AG10803 (cell line): ENCODE results near the gene CCNE1.

Experiments
- DNase-seq: peaks from one replicate; pipeline ENCODE4 v3.0.0; 2010; ENCODE audit warnings: low read depth
- H3K4me3 ChIP-seq: 2 replicates; pipeline ENCODE4 v1.5.1; 2011; ENCODE audit warnings: mild to moderate bottlenecking, low read length, control low read depth
- TF ChIP-seq, protein P1 (sequence below): conservative IDR thresholded peaks from 2 replicates; pipeline ENCODE4 v1.5.1; 2011; ENCODE audit warnings: mild to moderate bottlenecking, low read length, control low read depth, inconsistent platforms

Gene CCNE1

DNA sequence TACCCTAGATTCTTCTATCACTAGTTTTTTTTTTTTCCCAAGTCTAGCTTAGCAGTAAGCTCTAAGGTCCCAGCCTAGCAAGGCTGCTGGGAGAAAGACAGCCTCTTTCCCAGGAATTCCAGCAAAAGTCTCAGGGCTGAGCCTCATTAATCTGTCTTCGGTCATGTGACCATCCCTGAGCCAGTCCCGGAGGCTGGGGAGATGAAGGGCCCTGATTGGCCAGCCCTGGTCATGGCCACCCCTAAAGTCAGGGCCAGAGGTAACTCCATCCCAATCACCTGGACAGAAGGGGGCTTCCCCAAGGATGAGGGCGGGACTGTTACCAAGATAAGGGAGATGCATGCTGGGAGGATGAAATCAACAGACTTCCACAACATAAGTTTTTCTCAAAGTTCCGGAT lies 43.3 kb downstream of the CCNE1 start:
- DNase-seq, result no peak
- TF ChIP-seq, protein P1, sequence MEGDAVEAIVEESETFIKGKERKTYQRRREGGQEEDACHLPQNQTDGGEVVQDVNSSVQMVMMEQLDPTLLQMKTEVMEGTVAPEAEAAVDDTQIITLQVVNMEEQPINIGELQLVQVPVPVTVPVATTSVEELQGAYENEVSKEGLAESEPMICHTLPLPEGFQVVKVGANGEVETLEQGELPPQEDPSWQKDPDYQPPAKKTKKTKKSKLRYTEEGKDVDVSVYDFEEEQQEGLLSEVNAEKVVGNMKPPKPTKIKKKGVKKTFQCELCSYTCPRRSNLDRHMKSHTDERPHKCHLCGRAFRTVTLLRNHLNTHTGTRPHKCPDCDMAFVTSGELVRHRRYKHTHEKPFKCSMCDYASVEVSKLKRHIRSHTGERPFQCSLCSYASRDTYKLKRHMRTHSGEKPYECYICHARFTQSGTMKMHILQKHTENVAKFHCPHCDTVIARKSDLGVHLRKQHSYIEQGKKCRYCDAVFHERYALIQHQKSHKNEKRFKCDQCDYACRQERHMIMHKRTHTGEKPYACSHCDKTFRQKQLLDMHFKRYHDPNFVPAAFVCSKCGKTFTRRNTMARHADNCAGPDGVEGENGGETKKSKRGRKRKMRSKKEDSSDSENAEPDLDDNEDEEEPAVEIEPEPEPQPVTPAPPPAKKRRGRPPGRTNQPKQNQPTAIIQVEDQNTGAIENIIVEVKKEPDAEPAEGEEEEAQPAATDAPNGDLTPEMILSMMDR, result no peak
- no peak overlapping the region for H3K4me3 ChIP-seq

DNA sequence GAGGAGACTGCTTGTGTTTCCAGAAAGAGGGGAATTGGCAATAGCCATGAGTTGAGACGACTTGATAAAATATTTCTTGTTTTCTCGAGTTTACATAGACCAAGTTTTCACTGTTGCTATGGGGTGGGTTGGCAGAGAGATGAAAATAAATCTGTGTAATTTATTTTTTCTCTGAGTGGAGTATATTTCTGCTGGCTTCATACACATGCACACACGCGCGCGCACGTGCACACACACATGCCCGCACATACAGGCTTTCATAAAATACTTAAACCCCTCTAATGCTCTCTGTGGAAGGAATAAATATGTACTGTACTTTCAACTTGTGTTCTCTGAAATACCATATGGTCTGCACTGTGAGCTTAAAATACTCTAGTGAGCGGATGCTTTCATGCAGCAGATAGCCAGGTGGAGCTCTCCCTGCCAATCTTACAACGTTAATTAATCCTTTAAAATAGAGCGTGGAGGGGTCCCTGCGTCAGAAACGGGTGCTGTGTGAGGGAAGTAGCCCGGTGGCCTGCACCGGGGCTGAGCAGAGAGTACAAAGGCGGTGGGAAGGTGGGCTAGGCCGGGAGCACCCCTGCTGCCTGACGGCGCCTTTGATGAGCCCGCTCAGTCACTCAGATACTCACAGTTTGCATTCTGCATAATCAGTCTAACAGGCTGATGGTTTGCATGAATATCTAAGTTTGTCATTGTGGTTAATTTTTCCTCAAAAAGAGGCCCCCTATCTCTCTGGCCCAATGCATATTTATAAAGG lies 44.1 kb downstream of the CCNE1 start:
- no peak for DNase-seq
- no peak overlapping the region for H3K4me3 ChIP-seq
- TF ChIP-seq, protein P1, result no peak

DNA sequence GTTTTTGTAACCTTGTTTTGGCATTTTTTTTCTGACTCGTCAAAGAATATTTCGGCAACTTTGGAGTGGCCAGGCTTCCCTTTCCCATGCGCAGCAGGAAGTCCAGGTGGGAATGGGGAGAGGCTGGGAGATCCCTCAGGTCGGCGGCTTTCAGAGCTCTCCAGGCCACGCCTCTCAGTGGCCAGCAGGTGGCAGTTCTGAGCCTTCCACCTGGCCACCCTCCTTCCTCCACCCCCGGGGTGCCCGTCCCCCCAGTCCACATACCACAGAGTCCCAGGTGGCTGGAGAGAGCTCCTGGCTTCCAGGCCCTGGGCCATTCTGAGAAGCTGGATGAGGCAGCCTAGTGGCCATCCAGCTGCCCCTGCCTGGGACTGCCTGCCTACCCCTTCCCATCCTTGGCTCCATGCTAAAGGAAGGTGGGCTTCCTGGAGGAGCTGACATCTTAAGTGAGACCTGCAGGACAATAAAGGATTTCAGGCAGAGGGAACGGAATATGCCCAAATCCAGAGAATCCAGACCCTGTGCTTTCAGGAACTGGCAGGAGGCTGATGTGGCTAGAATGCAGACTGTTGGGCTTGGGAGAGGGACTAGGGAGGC lies 46.3 kb downstream of the CCNE1 start:
- H3K4me3 ChIP-seq, result no peak overlapping the region
- TF ChIP-seq, protein P1, result peak; percentile 41
- DNase-seq, result no peak

DNA sequence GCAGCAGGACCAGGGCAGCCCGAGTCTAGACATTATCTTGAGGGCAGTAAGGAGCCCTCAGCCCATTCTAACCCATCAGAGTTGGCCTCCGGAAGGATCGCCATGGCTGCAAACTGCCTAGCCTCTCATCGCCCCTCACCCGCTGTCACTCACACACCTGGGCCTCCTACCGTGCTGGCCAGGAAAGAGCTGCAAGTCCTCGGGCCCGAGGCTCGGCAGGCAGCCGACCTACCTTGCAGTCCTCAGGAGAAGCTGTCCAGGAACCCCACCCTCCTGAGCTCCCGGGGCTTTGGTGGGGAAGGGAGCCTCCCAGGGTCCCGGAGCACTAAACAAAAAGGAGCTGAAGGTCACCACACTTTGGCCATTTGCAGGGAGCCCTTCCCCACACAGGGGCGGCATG lies 46.8 kb downstream of the CCNE1 start:
- TF ChIP-seq, protein P1, result no peak
- DNase-seq, result no peak
- no peak overlapping the region for H3K4me3 ChIP-seq

DNA sequence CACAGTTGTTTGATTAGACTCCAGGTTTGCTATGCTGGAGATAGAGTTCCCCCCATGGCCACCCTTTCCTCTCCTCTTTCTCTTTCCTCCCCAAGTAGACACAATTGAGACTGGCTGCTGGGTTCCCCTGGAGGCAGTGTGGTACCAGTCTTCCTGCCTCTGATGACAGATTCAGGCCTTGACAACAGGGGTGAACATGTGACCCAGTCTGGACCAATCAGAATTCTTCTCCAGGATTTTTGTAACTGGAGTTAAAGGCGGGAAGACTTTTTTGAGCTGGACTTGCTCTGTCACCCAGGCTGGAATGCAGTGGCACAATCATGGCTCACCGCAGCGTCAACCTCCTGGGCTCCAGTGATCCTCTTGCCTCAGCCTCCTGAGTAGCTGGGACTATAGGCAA lies 48.7 kb downstream of the CCNE1 start:
- H3K4me3 ChIP-seq, result no peak overlapping the region
- DNase-seq, result no peak
- TF ChIP-seq, protein P1, result no peak

DNA sequence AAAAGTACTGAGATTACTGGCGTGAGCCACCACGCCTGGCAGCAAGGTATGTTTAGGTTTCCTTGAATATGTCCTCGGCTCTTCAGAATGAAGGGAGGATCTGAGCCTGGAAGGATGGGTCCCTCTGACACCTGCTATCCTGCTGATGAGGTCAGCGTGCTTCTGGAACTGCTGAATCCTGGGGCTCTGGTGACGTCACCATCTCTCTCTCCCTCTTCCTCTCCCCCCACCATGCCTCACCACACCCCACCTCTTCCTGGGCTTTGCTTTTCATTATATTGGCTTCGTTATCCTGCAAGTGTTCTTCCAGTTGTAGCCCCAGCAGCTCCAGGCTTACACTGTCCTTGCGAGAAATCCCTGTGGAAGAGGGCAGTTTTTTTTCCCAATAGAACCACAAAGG lies 49.8 kb downstream of the CCNE1 start:
- DNase-seq, result no peak
- TF ChIP-seq, protein P1, result no peak
- no peak overlapping the region for H3K4me3 ChIP-seq

DNA sequence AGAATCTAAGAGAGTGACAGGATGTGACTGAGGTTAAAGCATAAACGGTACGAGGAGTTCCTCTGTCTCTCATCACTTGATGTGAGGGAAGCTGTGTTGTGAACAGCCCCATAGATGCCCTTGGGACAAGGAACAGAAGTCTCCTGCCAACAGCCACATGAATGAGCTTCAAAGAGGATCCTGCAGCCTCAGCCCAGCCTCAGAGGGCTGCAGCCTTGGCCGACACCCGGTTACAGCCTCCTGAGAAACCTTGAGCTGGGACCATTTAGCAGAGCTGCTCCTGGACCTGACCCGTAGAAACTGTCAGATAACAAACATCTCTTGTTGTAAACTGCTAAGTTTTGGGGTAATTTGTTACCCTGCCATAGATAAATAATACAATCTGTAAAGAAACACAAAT lies 54.2 kb downstream of the CCNE1 start:
- DNase-seq, result no peak
- H3K4me3 ChIP-seq, result no peak overlapping the region
- TF ChIP-seq, protein P1, result no peak
